ENCODE results near the gene KRTAP5-10.
"Not testable (repeated sequence)": the region's sequence is repeated elsewhere in the genome, so short reads cannot be mapped to it uniquely, and the experiment has no call there.

KRTAP5-10 gene, protein sequence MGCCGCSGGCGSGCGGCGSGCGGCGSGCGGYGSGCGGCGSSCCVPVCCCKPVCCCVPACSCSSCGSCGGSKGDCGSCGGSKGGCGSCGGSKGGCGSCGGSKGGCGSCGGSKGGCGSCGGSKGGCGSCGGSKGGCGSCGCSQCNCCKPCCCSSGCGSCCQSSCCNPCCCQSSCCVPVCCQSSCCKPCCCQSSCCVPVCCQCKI

DNA sequence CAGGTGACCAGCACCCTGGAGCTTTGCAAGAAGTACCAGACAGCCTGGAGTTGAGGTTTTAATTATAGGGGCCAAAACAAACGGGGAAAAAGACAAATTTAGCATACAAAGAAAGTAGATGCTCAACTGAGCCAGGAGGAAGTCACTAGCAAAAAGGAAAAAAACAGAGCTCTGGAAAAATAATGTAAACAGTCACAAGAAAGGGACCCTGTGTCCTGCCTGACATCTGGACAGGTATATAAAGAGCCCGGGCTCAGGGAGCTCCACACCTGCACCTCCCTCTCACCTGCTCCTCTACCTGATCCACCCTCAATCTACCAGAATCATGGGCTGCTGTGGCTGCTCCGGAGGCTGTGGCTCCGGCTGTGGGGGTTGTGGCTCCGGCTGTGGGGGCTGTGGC is at the start of gene KRTAP5-10:
Gene KRTAP5-10, plus strand, starts transcription at position 301 of the 400 bp plus-strand sequence. Its CDS starts 25 bp downstream, at position 326.
- DNase-seq (ENCODE audit: low read depth, low spot score): no peak

DNA sequence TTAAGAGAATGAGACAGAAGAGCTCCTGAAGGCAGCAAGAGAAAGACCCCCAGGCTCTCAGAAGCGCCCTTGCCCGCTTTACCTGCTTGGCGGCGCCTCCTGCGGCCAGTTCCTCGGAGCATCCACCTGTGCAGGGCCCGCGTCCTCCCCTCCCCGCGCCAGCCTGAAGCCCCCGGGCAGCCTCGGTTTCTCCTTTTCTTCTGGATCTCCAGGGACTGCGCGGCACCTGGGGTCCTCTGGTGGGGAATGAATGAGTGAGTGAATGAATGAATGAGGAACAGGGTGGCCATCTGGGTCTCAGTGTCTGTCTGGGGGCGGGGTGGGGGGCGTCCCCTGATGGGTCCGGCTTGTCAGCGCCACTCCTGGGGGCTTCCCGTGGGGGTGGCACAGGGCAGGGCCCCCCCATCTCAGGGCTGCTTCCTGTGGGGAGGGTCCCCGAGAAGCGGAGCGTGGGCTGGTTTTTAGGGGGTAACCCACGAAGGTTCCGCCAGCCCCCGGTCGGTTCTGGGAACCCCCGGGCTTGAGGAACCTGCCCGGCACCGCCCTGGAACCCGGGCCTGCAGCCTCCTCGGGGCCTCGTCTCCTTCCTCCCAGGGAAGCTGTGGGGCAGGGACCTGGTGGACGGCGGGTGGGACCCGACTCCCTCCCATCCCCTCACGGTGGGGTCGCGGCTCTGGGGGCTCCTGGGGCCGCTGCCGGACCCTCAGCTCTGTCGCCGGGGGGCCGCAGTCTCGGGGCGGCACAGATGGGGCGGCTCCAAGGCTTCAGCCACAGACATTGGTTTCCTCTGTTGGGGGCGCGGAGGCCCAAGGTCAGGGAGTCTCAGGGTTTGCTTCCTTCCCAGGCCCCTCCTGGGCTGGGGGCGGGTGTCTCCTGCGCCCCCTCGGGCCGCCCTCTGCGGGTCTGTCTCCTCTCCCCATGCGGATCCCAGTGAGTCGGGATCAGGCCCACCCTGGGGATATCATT is 46.6 kb upstream of the KRTAP5-10 start:
- DNase-seq (ENCODE audit: low read depth, low spot score): no peak

DNA sequence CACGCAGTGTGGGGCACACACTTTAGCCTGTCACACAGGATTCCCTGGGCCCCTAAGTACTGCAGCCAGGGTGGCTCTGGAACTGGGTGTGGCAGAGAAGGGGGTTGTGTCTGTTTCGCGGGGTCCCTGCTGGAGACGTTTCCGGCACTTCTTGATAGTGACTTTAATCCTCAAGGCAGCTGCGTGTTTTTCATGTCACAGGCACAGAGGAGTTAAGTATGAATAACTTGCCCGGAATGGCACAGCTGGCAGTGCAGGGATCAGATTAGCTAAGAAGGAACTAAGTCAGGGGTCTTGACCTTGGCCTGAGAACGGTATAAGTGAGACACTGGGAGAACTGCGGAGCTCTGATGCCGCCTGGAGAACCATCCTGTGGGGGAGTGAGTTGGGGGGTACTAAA is 45.8 kb upstream of the KRTAP5-10 start:
- no peak for DNase-seq (ENCODE audit: low read depth, low spot score)

DNA sequence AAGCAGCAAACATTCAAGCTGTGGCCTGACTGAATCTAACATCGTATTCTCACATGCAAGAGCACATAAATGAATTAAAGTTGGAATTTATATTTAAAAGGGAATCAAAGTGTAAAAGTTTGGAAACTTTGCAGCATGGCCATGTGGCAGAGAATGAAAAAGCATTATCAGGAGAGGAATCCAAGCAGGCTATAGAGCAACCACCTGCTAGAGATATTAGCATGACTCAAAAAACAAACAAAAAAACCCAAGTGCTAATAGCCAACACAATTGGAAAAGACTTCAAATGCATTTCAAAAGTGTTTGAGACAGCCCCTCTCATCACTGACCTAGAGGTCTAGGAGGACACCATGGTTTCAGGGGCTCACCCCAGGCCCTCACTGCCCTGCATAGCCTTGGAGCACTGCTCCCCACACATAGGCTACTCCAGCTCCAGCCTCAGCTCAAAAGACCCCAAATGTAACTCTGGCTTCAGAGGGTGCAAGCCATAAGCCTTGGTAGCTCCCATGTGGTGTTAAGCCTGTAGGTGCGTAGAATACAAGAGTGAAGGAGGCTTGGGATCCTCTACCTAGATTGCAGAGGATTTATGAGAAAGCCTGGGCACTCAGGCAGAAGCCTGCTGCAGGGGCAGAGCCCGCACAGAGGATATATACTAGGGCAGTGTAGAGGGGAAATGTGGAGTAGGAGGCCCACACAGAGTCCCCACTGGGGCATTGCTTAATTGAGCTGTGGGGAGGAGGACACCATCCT is 40.0 kb upstream of the KRTAP5-10 start:
- DNase-seq (ENCODE audit: low read depth, low spot score): no peak

DNA sequence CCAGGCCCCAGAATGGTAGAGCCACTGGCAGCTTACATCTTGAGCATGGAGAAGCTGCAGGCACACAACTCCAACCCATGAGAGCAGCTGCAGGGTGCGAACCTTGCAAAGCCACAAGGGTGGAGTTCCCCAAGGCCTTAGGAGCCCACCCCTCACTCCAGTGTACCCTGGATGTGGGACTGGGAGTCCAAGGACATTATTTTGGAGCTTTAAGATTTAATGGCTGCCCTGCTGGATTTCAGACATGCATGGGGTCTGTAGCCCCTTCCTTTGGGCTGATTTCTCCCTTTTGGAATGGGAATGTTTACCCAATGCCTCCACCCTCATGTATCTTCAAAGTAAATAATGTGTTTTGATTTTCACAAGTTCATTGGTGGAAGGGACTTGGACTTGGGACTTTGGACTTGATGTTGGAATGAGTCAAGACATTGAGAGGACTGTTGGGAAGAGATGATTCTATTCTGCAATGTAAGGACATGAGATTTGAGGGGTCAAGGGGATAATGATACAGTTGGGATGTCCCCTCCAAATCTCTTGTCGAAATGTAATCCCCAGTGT is 39.3 kb upstream of the KRTAP5-10 start:
- no peak for DNase-seq (ENCODE audit: low read depth, low spot score)

DNA sequence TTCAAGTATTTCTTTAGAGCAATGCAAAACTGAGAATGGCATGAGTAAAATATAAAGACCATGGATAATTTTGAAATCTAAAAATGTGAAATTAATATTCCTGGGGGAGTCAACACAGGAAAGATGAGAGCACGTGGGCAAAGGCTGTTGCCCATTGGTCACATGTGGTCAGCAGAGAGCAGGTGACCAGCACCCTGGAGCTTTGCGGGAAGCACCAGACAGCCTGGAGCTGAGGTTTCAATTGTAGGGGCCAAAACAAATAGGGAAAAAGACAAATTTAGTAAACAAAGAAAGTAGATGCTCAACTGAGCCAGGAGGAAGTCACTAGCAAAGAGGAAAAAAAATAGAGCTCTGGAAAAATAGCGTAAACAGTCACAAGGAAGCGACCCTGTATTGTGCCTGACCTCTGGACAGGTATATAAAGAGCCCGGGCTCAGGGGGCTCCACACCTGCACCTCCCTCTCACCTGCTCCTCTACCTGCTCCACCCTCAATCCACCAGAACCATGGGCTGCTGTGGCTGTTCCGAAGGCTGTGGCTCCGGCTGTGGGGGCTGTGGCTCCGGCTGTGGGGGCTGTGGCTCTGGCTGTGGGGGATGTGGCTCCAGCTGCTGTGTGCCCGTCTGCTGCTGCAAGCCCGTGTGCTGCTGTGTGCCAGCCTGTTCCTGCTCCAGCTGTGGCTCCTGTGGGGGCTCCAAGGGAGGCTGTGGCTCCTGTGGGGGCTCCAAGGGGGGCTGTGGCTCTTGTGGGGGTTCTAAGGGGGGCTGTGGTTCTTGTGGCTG is 38.4 kb upstream of the KRTAP5-10 start, which contains the start of gene KRTAP5-7:
Gene KRTAP5-7, plus strand, starts transcription at position 472 of the 780 bp plus-strand sequence. Its CDS starts 34 bp downstream, at position 506.
- DNase-seq (ENCODE audit: low read depth, low spot score): not testable (repeated sequence)

DNA sequence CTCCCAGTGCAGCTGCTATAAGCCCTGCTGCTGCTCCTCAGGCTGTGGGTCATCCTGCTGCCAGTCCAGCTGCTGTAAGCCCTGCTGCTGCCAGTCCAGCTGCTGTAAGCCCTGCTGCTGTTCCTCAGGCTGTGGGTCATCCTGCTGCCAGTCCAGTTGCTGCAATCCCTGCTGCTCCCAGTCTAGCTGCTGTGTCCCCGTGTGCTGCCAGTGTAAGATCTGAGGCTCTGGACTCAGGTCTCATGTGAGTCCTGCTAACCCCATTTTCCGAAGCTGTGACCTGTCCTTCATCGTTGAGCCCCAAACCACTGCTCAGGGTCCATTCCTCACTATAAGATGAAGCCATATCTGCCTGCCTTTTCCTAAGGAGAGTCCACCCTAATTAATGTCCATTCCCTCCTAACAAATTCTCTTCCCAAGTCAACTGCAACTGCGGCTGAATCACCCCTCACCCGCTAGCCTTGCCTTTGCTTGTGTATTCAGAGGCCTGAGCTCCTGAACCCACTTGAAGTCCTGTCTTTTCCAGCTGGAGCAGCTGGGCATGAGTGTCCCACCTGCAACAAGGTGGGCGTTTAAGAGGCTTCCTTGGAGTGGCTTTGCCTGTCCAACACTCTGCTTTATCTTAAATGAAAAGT is 37.7 kb upstream of the KRTAP5-10 start:
- DNase-seq (ENCODE audit: low read depth, low spot score): no peak

DNA sequence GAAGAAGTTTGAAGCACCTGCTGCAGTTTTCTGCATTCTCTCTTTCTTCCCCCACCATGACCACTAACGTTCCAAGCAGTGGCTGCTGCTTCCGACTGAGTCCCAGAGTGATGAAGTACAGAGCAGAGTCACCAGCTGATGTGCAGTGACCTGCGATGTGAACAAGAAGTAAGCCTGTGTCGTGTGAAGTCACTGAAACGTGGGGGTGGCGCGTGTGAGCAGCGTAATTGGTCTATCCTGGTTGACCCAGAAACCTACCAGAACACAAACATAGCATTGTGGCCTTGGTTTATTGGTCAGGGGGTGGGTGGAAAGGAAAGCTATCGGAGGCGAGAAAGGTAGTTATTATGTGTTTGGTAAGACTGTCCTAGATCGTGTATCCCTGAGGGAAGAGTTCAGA is 34.8 kb upstream of the KRTAP5-10 start:
- no peak for DNase-seq (ENCODE audit: low read depth, low spot score)

DNA sequence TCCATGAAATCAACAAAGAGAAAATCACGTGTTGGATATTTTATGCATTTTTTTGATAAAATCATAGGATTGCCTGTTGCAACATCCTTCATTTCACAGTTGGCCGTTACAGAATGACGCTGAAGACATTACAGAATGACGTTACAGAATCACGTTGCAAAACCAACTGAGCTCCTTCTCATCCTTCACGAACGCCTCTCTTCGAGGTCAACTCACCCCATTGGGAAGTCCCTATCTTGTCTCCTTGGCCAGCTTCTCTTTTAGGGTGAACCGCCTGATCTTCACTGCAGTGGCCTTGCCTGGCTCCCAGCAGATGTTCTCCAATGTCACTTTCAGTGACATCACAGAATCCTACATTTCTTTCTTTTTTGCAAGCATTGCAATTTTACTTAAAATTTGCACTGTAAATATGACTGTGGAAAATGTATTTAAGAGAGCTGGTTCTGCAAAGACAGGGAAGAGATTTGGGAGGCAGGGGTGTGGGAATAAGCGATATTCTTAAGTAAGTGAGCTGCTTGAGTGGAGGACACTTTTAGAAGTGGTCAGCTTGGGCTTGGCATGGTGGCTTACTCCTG is 33.2 kb upstream of the KRTAP5-10 start:
- DNase-seq (ENCODE audit: low read depth, low spot score): no peak

DNA sequence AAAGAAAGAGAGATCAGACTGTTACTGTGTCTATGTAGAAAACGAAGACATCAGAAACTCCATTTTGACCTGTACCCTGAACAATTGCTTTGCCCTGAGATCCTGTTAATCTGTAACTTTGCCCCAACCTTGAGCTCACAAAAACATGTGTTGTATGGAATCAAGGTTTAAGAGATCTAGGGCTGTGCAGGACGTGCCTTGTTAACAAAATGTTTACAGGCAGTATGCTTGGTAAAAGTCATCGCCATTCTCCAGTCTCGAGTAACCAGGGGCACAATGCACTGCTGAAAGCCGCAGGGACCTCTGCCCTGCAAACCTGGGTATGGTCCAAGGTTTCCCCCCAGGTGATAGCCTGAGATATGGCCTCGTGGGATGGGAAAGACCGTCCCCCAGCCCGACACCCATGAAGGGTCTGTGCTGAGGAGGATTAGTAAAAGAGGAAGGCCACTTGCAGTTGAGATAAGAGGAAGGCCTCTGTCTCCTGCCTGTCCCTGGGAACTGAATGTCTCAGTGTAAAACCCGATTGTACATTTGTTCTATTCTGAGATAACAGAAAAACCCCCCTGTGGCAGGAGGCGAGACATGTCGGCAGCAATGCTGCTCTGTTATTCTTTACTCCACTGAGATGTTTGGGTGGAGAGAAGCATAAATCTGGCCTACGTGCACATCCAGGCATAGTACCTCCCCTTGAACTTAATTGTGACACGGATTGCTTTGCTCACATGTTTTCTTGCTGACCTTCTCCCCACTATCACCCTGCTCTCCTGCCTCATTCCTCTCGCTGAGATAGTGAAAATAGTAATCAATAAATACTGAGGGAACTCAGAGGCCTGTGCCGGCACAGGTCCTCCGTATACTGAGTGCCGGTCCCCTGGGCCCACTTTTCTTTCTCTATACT is 30.4 kb upstream of the KRTAP5-10 start:
- DNase-seq (ENCODE audit: low read depth, low spot score): not testable (repeated sequence)

DNA sequence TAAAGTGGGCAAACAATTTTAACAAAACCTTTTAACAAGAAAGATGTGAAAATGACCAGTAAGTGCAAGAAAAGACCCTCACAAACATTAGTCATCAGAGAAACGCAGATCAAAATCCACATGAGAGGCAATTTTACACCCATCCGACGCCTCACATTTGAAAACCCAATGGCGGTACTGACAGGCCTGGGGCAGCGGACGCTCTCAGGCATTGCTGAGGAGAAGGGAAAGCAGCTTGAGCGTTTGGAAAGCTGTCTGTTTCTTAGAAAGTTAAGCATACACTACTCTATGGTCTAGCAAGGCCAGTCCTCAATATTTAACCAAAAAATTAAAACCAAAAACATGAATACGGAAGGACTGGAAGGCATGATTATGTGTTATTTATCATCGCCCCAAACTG is 29.5 kb upstream of the KRTAP5-10 start:
- no peak for DNase-seq (ENCODE audit: low read depth, low spot score)

DNA sequence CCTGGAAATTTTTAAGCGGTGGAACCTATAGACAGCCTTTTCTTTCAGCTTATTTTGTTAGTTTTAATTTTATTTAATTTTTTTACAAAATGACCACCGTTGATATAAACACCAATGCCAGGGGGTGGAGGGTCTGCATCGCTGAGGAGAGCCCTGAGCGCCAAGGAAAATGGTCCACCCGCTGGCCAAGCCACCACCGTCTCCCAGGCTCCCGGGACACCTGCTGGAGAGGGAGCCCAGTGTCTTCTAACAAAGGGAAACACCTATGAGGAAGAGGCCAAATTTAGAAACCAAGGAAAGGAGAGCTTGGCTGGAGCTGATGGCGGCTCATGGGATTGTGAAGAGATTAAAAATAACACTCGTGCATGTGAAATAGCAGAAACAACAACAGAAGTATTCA is 27.8 kb upstream of the KRTAP5-10 start:
- DNase-seq (ENCODE audit: low read depth, low spot score): no peak

DNA sequence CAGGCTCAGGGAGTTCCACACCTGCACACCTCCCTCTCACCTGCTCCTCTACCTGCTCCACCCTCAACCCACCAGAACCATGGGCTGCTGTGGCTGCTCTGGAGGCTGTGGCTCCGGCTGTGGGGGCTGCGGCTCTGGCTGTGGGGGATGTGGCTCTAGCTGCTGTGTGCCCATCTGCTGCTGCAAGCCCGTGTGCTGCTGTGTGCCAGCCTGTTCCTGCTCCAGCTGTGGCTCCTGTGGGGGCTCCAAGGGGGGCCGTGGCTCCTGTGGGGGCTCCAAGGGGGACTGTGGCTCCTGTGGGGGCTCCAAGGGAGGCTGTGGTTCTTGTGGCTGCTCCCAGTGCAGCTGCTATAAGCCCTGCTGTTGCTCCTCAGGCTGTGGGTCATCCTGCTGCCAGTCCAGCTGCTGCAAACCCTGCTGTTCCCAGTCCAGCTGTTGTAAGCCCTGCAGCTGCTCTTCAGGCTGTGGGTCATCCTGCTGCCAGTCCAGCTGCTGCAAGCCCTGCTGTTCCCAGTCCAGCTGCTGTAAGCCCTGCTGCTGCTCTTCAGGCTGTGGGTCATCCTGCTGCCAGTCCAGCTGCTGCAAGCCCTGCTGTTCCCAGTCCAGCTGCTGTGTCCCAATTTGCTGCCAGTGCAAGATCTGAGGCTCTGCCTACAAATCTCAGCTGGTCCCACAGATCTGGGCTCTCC is 27.2 kb upstream of the KRTAP5-10 start, which contains the start of gene KRTAP5-8:
Gene KRTAP5-8, plus strand, starts transcription at position 49 of the 689 bp plus-strand sequence. Its CDS starts 31 bp downstream, at position 80.
- DNase-seq (ENCODE audit: low read depth, low spot score): not testable (repeated sequence)

DNA sequence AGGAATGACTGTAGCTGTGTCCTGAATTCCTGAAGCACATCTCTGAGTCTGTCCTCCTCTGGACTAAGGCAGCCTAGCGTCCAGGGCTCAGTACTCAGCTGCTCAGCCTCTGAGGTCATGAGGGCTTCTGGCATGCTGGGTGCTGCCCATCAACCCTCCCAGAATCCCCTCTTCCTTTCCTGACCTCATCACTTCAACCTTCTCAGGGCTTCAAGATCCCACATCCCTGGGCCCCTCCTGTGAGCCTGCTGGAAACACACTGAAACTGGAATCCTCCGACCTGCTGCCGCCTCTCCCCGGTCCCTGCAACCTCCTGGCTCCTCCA is 26.7 kb upstream of the KRTAP5-10 start:
- DNase-seq (ENCODE audit: low read depth, low spot score): peak; percentile 33

DNA sequence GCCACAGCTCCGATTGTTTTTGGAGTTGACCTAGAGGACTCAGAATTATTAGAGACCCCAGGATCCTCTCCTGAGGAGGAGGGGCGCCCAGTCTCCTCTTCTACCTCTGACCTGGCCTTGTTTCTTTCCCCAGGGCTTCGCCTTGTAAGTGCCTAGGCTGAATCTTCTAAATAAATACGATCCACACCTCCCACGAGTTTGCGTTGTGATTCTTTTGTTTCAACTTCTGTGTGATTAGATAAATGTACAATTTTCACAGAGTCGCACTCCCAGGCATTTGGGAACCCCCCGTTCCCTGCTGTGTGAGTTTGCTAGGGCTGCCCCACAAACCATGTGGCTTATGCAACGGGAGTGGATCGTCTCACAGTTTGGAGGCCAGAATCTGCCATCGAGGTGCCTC is 26.3 kb upstream of the KRTAP5-10 start:
- no peak for DNase-seq (ENCODE audit: low read depth, low spot score)

DNA sequence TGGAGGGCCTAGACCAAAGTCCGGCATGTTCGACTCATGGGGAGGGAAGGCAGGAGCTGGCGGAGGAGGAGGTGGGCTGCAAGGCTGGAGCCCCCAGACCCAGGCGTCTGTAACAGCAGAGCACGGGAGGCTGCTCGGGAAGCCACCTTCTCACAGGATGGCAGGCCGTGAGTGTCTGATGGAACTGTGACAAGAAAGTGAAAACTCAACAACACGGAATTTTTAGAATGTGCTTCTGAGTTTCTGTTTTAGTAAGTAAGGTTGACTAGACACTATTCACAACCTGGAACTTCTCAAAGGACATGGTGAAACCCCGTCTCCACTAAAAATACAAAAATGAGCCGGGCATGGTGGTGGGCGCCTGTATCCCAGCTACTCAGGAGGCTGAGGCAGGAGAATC is 25.4 kb upstream of the KRTAP5-10 start:
- DNase-seq (ENCODE audit: low read depth, low spot score): not testable (repeated sequence)

DNA sequence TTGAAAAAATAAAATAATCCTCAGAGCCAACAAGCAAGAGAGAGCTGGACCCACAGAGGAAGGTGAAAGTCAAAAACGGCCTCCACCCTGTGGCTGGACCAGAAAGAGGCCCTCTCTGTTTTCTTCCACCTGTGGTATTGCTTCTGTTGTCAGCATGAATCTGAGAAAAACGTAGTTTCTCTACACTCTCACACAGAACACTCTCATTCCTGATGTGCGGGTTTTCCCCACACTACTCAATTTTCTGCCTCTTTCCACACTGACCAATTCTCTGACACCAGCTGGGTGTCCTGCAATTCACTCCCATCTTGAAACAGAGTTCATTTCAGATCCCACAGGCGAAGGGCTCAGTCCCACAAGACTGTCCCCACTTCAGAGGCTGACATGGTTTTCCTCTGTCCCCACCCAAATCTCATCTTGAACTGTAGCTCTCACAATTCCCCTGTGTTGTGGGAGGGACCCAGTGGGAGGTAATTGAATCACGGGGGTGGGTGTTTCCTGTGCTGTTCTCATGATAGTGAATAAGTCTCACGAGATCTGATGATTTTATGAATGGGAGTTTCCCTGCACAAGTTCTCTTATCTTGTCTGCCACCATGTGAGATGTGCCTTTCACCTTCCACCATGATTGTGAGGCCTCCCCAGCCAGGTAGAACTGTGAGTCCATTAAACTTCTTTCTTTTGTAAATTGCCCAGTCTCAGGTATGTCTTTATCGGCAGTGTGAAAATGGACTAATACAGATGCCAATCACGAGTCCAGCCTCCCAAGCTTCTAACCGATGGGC is 24.6 kb upstream of the KRTAP5-10 start:
- DNase-seq (ENCODE audit: low read depth, low spot score): not testable (repeated sequence)

DNA sequence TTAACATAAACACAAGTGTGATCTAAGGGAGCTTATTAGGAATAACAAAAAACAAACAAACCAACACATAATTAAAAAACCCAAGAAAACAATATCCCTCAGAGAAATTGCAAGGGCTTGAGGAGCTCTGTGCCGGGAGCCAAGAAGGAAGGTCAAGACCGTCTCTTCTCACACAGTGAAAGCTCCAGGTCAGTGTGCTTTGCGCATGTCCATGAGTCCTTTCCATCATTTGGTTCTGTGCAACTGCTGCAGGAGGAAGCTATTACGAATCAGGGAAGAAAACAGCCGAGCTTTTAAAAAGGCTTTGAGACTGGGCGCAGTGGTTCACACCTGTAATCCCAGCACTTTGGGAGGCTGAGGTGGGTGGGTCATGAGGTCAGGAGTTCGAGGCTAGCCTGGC is 23.0 kb upstream of the KRTAP5-10 start:
- DNase-seq (ENCODE audit: low read depth, low spot score): no peak

Measured in ELF-1 (cell line).